IMR-90 (cell line): Measurements from ENCODE around the gene GAL. TPM values are rescaled to one million over a fixed set of nuclear protein-coding genes. Genes with fewer than 3 reads are reported as not detected.

ENCODE experiments used
- ATAC-seq: fragments of 200-7000 bp; cut with Tn5 transposase; 2 replicates; pipeline ENCODE4 v1.9.1; 2020; ENCODE audit warnings: low read depth, mild to moderate bottlenecking, moderate library complexity
- BruUV-seq: library from RNA; stranded (reverse); fragments of 400-500 nt; replicated peaks from 2 replicates; lab custom pipeline; 2021; lab: Mats Ljungman, UMichigan
- CTCF ChIA-PET: fragments of 300-600 bp; formaldehyde crosslinking; extraction: SDS; loops from one replicate; lab custom pipeline; 2021; ENCODE audit warnings: antibody characterized with exemption; lab: Yijun Ruan, JAX
- POLR2A ChIA-PET: fragments of 300-600 bp; sonication (Branson Sonifier 250); formaldehyde crosslinking; loops from one replicate; lab custom pipeline; 2022; ENCODE audit warnings: antibody characterized with exemption; ENCODE audit not compliant: unreplicated experiment; lab: Charles Lee
- DNase-seq: peaks from one replicate; pipeline ENCODE4 v3.0.0; 2013
- H2AFZ ChIP-seq: replicated peaks from 2 replicates; pipeline ENCODE3; 2013; ENCODE audit warnings: low read length, mild to moderate bottlenecking; ENCODE audit not compliant: poor library complexity
- H2AK5ac ChIP-seq: 2 replicates; pipeline ENCODE4 v1.6.1; 2013; ENCODE audit warnings: low read depth, low read length, inconsistent platforms
- H2AK9ac ChIP-seq: replicated peaks from 2 replicates; pipeline ENCODE3; 2013; ENCODE audit warnings: mild to moderate bottlenecking, low read depth, low read length, moderate library complexity; ENCODE audit not compliant: poor library complexity
- H2BK120ac ChIP-seq: 2 replicates; pipeline ENCODE4 v1.6.1; 2013; ENCODE audit warnings: low read depth, low read length, inconsistent platforms
- H2BK15ac ChIP-seq: 3 replicates; pipeline ENCODE4 v1.6.1; 2013; ENCODE audit warnings: low read depth, low read length, inconsistent platforms
- H2BK20ac ChIP-seq: 2 replicates; pipeline ENCODE4 v1.6.1; 2013; ENCODE audit warnings: low read depth, mild to moderate bottlenecking, inconsistent platforms, low read length, moderate library complexity
- H2BK5ac ChIP-seq: 2 replicates; pipeline ENCODE4 v1.6.1; 2013; ENCODE audit warnings: mild to moderate bottlenecking, low read depth, low read length, inconsistent platforms; ENCODE audit not compliant: poor library complexity, severe bottlenecking
- H3K14ac ChIP-seq: replicated peaks from 2 replicates; pipeline ENCODE4 v1.6.1; 2013; ENCODE audit warnings: low read depth, low read length, inconsistent platforms
- H3K18ac ChIP-seq: 2 replicates; pipeline ENCODE4 v1.6.1; 2013; ENCODE audit warnings: low read depth, low read length, control low read depth
- H3K23ac ChIP-seq: 2 replicates; pipeline ENCODE4 v1.6.1; 2013; ENCODE audit warnings: low read depth, low read length, inconsistent platforms
- H3K27ac ChIP-seq: 2 replicates; pipeline ENCODE4 v1.5.1; 2013; ENCODE audit warnings: mild to moderate bottlenecking, control low read depth, low read length; ENCODE audit not compliant: insufficient read depth
- H3K27me3 ChIP-seq: 2 replicates; pipeline ENCODE4 v1.6.1; 2013; ENCODE audit warnings: low read length; ENCODE audit not compliant: control insufficient read depth, insufficient read depth
- H3K36me3 ChIP-seq: 2 replicates; pipeline ENCODE4 v1.6.1; 2013; ENCODE audit warnings: low read length, mixed read lengths; ENCODE audit not compliant: control insufficient read depth, insufficient read depth
- H3K4ac ChIP-seq: 2 replicates; pipeline ENCODE4 v1.6.1; 2013; ENCODE audit warnings: low read depth, low read length, inconsistent platforms
- H3K4me1 ChIP-seq: 2 replicates; pipeline ENCODE4 v1.6.1; 2013; ENCODE audit warnings: low read length, mixed read lengths; ENCODE audit not compliant: control insufficient read depth, insufficient read depth
- H3K4me2 ChIP-seq: 2 replicates; pipeline ENCODE4 v1.6.1; 2013; ENCODE audit warnings: low read depth, mild to moderate bottlenecking, control low read depth, low read length, moderate library complexity
- H3K4me3 ChIP-seq: 2 replicates; pipeline ENCODE4 v1.5.1; 2013; ENCODE audit warnings: low read depth, mild to moderate bottlenecking, control low read depth, low read length, moderate library complexity; ENCODE audit not compliant: insufficient read depth
- H3K56ac ChIP-seq: 2 replicates; pipeline ENCODE4 v1.6.1; 2013; ENCODE audit warnings: low read length, inconsistent platforms; ENCODE audit not compliant: insufficient read depth; ENCODE audit errors: extremely low read depth
- H3K79me1 ChIP-seq, 2 experiments: 2 replicates each; pipeline ENCODE4 v1.6.1; 2013; ENCODE audit warnings: low read length in 2 of 2, inconsistent platforms in 1 of 2, low read depth in 1 of 2
- H3K9ac ChIP-seq: 2 replicates; pipeline ENCODE4 v1.6.1; 2013; ENCODE audit warnings: low read depth, low read length, control low read depth
- H3K9me1 ChIP-seq: 2 replicates; pipeline ENCODE4 v1.6.1; 2013; ENCODE audit warnings: low read length, inconsistent platforms; ENCODE audit not compliant: insufficient read depth
- H3K9me3 ChIP-seq: 2 replicates; pipeline ENCODE4 v1.6.1; 2013; ENCODE audit warnings: low read length; ENCODE audit not compliant: control insufficient read depth, insufficient read depth
- H4K20me1 ChIP-seq: 2 replicates; pipeline ENCODE4 v1.6.1; 2013; ENCODE audit warnings: low read length, inconsistent platforms; ENCODE audit not compliant: insufficient read depth
- H4K5ac ChIP-seq: 2 replicates; pipeline ENCODE4 v1.6.1; 2013; ENCODE audit warnings: mild to moderate bottlenecking, low read depth, low read length, control low read depth
- H4K8ac ChIP-seq, 2 experiments: 2 replicates each; pipeline ENCODE4 v1.6.1; 2013; ENCODE audit warnings: low read depth in 2 of 2, low read length in 2 of 2, control low read depth in 1 of 2, inconsistent platforms in 1 of 2
- H4K91ac ChIP-seq: 2 replicates; pipeline ENCODE4 v1.6.1; 2013; ENCODE audit warnings: low read depth, low read length, inconsistent platforms; ENCODE audit not compliant: insufficient read depth
- BHLHE40 ChIP-seq: fragments of 150-350 bp; IDR thresholded peaks from 2 replicates; pipeline ENCODE4 v1.6.1; 2016; ENCODE audit warnings: mild to moderate bottlenecking, low read depth, low read length
- FOS ChIP-seq: fragments of 150-350 bp; IDR thresholded peaks from 2 replicates; pipeline ENCODE4 v1.6.1; 2016; ENCODE audit warnings: low read depth, low read length
- WGBS, 2 experiments: methylation state at CpG; one replicate each; pipeline versions ENCODE4 v1.1.5 to v1.1.7; 2013; ENCODE audit warnings: missing lambda C conversion rate in 2 of 2; ENCODE audit not compliant: insufficient read length in 1 of 2; ENCODE audit errors: extremely low coverage in 2 of 2; 5-methylcytosine and 5-hydroxymethylcytosine counted together
- dilution Hi-C: fragments of 300-500 bp; cut with HindIII; formaldehyde crosslinking; loops from one replicate; pipeline ENCODE4 v1.14.3; 2018; ENCODE audit warnings: low sequenced_read_pairs; ENCODE audit not compliant: unreplicated experiment
- in situ Hi-C: fragments of 300-500 bp; cut with MboI; formaldehyde crosslinking; loops from 3 replicates; pipeline ENCODE4 v1.14.3; 2019; ENCODE audit warnings: low sequenced_read_pairs, inconsistent platforms, mixed read lengths
- intact Hi-C: fragments of 100-400 bp; cut with micrococcal nuclease; formaldehyde crosslinking; loops from 2 replicates; pipeline ENCODE4 v1.10.0; 2022
- polyA plus RNA-seq, 3 experiments: library from polyadenylated mRNA; depleted of rRNA; stranded (reverse); fragments of >200 nt; gene quantifications; 2 replicates each; pipeline ENCODE4 v1.2.3, GENCODE V29; 2012; ENCODE audit warnings: low replicate concordance in 1 of 3
- total RNA-seq: library from RNA; depleted of rRNA; stranded (reverse); fragments of >200 nt; gene quantifications from 2 replicates; pipeline ENCODE4 v1.2.3, GENCODE V29; 2012
- TF ChIP-seq, protein P1 (sequence below): conservative IDR thresholded peaks from 2 replicates; pipeline ENCODE4 v1.5.1; 2012; ENCODE audit warnings: mild to moderate bottlenecking, low read depth, low read length, improper control_type of control experiment

Gene GAL
- total and polyA plus RNA-seq, 2 of the 4 experiments (the other 2 are of a cell fraction): 2.0 TPM; not detected in 1

DNA sequence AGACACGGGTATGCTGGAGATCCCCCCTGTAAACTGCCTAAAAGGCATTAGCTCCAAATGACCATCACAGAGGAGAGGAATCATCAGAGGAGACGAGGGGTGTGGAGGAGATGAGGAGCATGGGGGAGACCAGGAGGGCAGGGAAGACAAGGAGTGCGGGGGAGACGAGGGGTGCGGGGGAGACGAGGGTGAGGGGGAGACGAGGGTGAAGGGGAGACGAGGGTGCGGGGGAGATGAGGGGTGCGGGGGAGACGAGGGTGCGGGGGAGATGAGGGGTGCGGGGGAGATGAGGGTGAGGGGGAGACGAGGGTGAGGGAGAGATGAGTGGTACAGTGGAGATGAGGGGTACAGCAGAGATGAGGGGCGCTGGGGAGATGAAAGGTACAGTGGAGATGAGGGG is 17.5 kb upstream of the GAL start:
- Histone ChIP-seq H3K9me1 (no peaks in the 10 kb centered on the region), H2BK15ac (no peak overlapping the region), H2BK5ac (no peak overlapping the region), H3K18ac (no peak overlapping the region), H3K56ac (no peak overlapping the region), H4K91ac (no peak overlapping the region), H3K9me3 (peaks cover 4% of the 10 kb centered on the region), H2BK120ac (no peak overlapping the region), H3K27me3 (peaks cover 34% of the 10 kb centered on the region), H3K4me1 (no peaks in the 10 kb centered on the region), H2AK9ac (no peak overlapping the region), H4K20me1 (no peaks in the 10 kb centered on the region), H3K4me2 (no peak overlapping the region), H2BK20ac (no peak overlapping the region), H3K27ac (no peak overlapping the region), H4K5ac (no peak overlapping the region), H2AFZ (no peak overlapping the region), H3K14ac (no peak overlapping the region), H3K79me1 (no peaks in the 10 kb centered on the region), H3K4me3 (no peak overlapping the region), H3K36me3 (no peaks in the 10 kb centered on the region), H3K23ac (no peak overlapping the region), H4K8ac (no peak overlapping the region), H2AK5ac (no peak overlapping the region), H3K4ac (no peak overlapping the region), H3K9ac (no peak overlapping the region)
- DNase-seq (no peak), ATAC-seq (no peak)
- no TSS peak for BruUV-seq
- CTCF ChIA-PET: no interaction called here
- intact Hi-C loops: no loop called here
- no CpG with 5 or more reads among the region's 15 CpGs for WGBS, 2 experiments
- in situ Hi-C loops: no loop called here
- TF ChIP-seq FOS (no peak), BHLHE40 (no peak)
- TF ChIP-seq, protein P1, sequence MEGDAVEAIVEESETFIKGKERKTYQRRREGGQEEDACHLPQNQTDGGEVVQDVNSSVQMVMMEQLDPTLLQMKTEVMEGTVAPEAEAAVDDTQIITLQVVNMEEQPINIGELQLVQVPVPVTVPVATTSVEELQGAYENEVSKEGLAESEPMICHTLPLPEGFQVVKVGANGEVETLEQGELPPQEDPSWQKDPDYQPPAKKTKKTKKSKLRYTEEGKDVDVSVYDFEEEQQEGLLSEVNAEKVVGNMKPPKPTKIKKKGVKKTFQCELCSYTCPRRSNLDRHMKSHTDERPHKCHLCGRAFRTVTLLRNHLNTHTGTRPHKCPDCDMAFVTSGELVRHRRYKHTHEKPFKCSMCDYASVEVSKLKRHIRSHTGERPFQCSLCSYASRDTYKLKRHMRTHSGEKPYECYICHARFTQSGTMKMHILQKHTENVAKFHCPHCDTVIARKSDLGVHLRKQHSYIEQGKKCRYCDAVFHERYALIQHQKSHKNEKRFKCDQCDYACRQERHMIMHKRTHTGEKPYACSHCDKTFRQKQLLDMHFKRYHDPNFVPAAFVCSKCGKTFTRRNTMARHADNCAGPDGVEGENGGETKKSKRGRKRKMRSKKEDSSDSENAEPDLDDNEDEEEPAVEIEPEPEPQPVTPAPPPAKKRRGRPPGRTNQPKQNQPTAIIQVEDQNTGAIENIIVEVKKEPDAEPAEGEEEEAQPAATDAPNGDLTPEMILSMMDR: no peak
- POLR2A ChIA-PET: no interaction called here
- dilution Hi-C loops: no loop called here
